ENCODE results near the gene SKA2. TPM values are rescaled to one million over a fixed set of nuclear protein-coding genes. Genes with fewer than 3 reads are reported as not detected.
A peak's percentile ranks its signal among the peaks of the same experiment; 100 is the strongest.

SKA2 gene
- total RNA-seq, 1 experiment from 2014 or later = 57.5 TPM

GRCh38 chr17:59106463-59107305 is 48.3 kb downstream of the SKA2 start, which contains the start of gene TRIM37:
TSS of gene TRIM37 (minus strand) at chr17:59106880. CDS start at chr17:59106461, 419 bp downstream.
- Mint-ChIP-seq H3K4me3 (ENCODE audit: unreplicated experiment) (peak within 1 kb of the TSS; percentile 82), H3K4me1 (ENCODE audit: insufficient read depth, unreplicated experiment) (peaks cover 11% of the 10 kb centered on the region), H3K27ac (ENCODE audit: low read depth, unreplicated experiment) (peak within 1 kb of the TSS; percentile 95), H3K36me3 (ENCODE audit: insufficient read depth, unreplicated experiment) (peaks cover 46% of the 10 kb centered on the region), H3K27me3 (ENCODE audit: insufficient read depth, unreplicated experiment) (no peaks in the 10 kb centered on the region), H3K9me3 (ENCODE audit: unreplicated experiment) (no peaks in the 10 kb centered on the region)
- CTCF ChIA-PET = interaction anchor here (0.6 to 1.3 kb wide), 3 partner anchors 12 to 430 kb away, joined by 3 to 6 read pairs (median 4); no protein-coding TSS in a partner anchor
- BruUV-seq (replicated peaks) = no TSS peak
- DNase-seq (ENCODE audit: unreplicated experiment) = peak; percentile 98
- intact Hi-C loops (cut with micrococcal nuclease) = loop anchor here (2.0 kb wide), 1 partner anchor 48 kb away; the partner anchor contains the start of genes PRR11 and SKA2
- POLR2A ChIA-PET = interaction anchor here (0.5 to 6.5 kb wide), 20 partner anchors 11 to 617 kb away, joined by 3 to 60 read pairs (median 6); partner anchors contain the start of genes CLTC, GDPD1, PRR11 and PTRH2
- TF ChIP-seq, protein P1, sequence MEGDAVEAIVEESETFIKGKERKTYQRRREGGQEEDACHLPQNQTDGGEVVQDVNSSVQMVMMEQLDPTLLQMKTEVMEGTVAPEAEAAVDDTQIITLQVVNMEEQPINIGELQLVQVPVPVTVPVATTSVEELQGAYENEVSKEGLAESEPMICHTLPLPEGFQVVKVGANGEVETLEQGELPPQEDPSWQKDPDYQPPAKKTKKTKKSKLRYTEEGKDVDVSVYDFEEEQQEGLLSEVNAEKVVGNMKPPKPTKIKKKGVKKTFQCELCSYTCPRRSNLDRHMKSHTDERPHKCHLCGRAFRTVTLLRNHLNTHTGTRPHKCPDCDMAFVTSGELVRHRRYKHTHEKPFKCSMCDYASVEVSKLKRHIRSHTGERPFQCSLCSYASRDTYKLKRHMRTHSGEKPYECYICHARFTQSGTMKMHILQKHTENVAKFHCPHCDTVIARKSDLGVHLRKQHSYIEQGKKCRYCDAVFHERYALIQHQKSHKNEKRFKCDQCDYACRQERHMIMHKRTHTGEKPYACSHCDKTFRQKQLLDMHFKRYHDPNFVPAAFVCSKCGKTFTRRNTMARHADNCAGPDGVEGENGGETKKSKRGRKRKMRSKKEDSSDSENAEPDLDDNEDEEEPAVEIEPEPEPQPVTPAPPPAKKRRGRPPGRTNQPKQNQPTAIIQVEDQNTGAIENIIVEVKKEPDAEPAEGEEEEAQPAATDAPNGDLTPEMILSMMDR (IDR thresholded peaks at IDR 0.05; ENCODE audit: unreplicated experiment) = no peak

DNA sequence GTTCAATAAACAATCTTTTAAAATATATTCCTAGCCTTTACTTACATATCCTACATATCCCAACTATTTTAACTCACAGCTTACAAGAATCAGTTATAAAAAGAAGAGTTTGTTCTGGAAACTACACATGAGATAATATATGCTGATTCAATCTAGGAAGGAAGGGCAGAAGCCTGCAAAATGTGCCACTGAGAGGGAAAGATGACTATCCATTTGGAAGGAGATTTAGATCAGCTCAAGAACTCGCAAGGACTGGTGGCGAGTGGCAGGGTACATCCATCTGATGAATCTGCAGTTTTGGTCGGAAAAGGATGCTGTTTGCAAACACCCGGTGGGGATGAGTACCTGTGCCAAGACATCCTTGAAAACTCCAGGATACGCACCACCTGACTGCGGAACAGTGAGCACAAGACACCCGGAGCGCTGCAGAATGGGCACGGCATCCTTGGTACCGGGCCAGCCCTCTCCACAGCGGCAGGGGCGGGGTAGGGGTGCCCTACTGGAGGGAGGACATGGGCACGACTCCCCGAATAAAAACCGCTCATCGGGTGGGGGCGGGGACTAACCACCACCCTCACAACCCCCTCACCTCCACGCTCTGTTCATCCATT is 49.0 kb downstream of the SKA2 start:
- ChIA-PET CTCF (interaction anchor here (1.1 to 1.3 kb wide), 2 partner anchors 11 to 40 kb away, joined by 3 to 4 read pairs; no protein-coding TSS in a partner anchor), POLR2A (interaction anchor here (0.7 to 6.5 kb wide), 20 partner anchors 12 to 618 kb away, joined by 3 to 60 read pairs (median 6); partner anchors contain the start of genes CLTC, GDPD1, PRR11 and SKA2)
- Mint-ChIP-seq H3K4me1 (ENCODE audit: insufficient read depth, unreplicated experiment) (peaks cover 11% of the 10 kb centered on the region), H3K4me3 (ENCODE audit: unreplicated experiment) (peak overlapping the region; percentile 82), H3K27ac (ENCODE audit: low read depth, unreplicated experiment) (peak overlapping the region; percentile 95), H3K27me3 (ENCODE audit: insufficient read depth, unreplicated experiment) (no peaks in the 10 kb centered on the region), H3K36me3 (ENCODE audit: insufficient read depth, unreplicated experiment) (peaks cover 44% of the 10 kb centered on the region), H3K9me3 (ENCODE audit: unreplicated experiment) (no peaks in the 10 kb centered on the region)
- TF ChIP-seq, protein P1 (IDR thresholded peaks at IDR 0.05; ENCODE audit: unreplicated experiment) = no peak
- BruUV-seq (replicated peaks) = no TSS peak
- intact Hi-C loops (cut with micrococcal nuclease) = loop anchor here (2.0 kb wide), 1 partner anchor 49 kb away; the partner anchor contains the start of genes PRR11 and SKA2
- peak; percentile 68 for DNase-seq (ENCODE audit: unreplicated experiment)

GRCh38 chr17:59101178-59101577 is 53.8 kb downstream of the SKA2 start:
- DNase-seq (ENCODE audit: unreplicated experiment) = no peak
- H3K4me1 Mint-ChIP-seq (ENCODE audit: insufficient read depth, unreplicated experiment) = peaks cover 5% of the 10 kb centered on the region
- H3K27ac Mint-ChIP-seq (ENCODE audit: low read depth, unreplicated experiment) = no peak overlapping the region
- no peaks in the 10 kb centered on the region for H3K9me3 Mint-ChIP-seq (ENCODE audit: unreplicated experiment)
- no peak overlapping the region for H3K4me3 Mint-ChIP-seq (ENCODE audit: unreplicated experiment)
- H3K27me3 Mint-ChIP-seq (ENCODE audit: insufficient read depth, unreplicated experiment) = no peaks in the 10 kb centered on the region
- no TSS peak for BruUV-seq (replicated peaks)
- TF ChIP-seq, protein P1 (IDR thresholded peaks at IDR 0.05; ENCODE audit: unreplicated experiment) = no peak
- H3K36me3 Mint-ChIP-seq (ENCODE audit: insufficient read depth, unreplicated experiment) = peaks cover 41% of the 10 kb centered on the region
- intact Hi-C loops (cut with micrococcal nuclease) = no loop called here
- POLR2A ChIA-PET = no interaction called here
- CTCF ChIA-PET = no interaction called here

DNA sequence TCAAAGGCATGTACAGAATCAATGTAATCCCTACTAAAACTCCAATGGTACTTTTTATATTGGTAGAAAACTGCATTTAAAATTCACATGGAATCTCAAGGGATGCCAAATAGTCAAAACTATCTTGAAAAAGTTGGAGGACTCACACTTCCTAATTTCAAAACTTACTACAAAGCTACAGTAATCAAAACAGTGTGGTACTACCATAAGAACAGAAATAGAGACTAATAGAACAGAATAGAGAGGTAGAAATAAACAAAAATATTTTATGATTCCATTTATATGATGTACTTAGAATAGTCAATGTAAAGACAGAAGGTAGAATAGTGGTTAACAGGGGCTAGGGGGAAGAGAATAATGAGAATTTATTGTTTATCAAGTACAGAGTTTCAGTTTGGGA is 57.1 kb downstream of the SKA2 start:
- Mint-ChIP-seq H3K4me3 (ENCODE audit: unreplicated experiment) (no peak overlapping the region), H3K9me3 (ENCODE audit: unreplicated experiment) (no peaks in the 10 kb centered on the region), H3K4me1 (ENCODE audit: insufficient read depth, unreplicated experiment) (peaks cover 26% of the 10 kb centered on the region), H3K27me3 (ENCODE audit: insufficient read depth, unreplicated experiment) (no peaks in the 10 kb centered on the region), H3K36me3 (ENCODE audit: insufficient read depth, unreplicated experiment) (peaks cover 27% of the 10 kb centered on the region), H3K27ac (ENCODE audit: low read depth, unreplicated experiment) (no peak overlapping the region)
- BruUV-seq (replicated peaks) = no TSS peak
- POLR2A ChIA-PET = no interaction called here
- CTCF ChIA-PET = no interaction called here
- intact Hi-C loops (cut with micrococcal nuclease) = no loop called here
- no peak for DNase-seq (ENCODE audit: unreplicated experiment)
- TF ChIP-seq, protein P1 (IDR thresholded peaks at IDR 0.05; ENCODE audit: unreplicated experiment) = no peak

Measured in MCF 10A (cell line).